ENCODE results near the gene TTLL1.

The TTLL1 gene

DNA sequence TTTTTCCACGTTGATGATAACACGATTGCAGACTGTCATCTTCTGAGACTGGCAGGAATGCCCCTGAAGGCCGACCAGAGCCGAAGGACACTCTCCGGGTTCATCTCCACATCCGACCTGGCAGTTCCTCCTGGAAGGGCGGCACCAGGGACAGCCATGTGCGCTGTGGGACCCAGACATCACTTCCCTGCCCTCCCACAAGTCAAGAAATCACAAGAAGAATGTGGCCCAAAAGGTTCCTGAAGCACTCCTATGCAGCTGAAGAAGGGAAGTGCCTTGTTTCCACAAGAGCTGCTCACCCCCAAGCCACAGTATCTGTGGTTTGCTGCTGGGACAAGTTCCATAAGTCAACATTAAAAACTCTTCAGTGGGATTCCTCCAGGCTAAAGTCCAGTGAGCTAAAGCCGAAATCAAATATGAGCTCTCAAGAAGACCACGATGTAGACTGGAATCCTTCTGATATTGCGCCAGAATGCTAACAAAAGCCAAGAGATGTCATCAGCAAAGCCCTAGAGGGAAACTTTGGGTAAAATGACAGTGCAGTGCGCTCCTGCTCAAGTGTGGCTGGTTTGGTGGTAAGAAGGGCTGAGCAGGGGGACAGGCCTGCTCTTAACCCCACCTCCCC, 95.4 kb downstream of the TTLL1 start:
- peak; percentile 60 for DNase-seq (ENCODE audit: low spot score)

DNA sequence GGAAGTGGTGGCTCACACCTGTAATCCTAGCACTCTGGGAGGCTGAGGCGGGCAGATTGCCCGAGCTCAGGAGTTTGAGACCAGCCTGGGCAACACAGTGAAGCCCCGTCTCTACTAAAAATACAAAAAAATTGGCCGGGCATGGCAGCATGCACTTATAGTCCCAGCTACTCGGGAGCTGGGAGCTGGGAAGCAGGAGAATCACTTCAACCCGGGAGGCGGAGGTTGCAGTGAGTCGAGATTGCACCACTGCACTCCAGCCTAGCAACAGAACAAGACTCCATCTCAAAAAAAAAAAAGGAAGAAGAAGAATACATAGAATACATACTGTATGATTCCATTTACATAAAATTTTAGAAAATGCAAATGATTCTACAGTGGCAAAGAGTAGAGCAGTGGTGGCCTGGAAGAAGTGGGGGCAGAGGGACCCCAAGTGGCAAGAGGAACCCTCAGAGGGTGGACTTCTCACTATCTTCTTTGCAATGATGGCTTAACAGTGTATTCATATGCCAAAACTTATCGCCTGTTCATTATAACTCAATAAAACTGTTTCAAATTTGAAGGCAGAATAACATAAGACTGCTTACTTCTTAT, 96.2 kb downstream of the TTLL1 start:
- DNase-seq (ENCODE audit: low spot score), result no peak

DNA sequence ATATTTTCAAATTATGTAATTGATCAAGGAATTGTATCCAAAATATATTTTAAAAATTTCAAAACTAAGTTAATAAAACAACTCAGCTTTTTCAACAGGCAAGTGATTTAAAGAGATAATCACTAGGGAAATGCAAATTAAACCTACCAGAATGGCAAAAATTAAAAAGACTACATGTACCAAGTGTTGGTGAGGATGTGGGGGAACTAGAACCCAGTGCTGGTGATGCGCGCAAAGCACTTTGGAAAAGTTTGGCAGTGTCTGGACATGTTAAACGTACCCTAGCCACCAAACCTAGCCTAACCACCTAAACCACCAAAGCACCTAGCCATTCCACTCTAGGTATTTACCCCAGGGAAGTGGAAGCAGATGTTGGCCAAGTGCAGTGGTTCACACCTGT, 97.1 kb downstream of the TTLL1 start:
- no peak for DNase-seq (ENCODE audit: low spot score)

DNA sequence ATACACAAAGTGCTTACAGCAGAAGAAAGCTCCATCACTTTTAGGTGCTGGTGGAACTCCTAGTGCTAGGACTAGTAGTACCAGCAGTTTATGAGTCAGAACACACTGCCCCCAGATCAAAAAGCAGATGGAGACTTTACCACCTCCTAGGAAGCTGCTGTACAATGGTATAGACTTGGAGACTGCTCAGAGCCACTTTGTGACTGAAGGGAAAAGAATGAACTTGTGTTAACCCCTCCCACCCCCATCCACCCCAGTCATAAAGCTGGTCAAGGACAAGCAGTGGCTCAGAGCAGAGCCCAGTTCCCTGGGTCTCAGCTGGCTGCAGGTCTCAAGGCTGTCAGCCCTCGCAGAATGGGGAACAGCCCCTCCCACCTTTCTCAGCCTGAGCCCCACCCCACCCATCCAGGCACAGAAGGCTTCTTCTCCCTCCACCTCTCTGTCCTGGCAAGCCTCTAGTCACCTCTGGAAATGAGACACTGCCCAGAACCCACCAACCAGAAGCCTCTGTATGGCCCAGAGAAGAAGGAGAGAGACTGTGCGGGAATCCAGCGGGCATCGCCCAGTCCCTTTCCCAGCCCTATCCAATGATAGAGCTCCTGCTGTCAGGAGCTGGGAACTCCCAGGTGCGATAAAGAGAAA, 98.1 kb downstream of the TTLL1 start:
- DNase-seq (ENCODE audit: low spot score), result peak; percentile 59

DNA sequence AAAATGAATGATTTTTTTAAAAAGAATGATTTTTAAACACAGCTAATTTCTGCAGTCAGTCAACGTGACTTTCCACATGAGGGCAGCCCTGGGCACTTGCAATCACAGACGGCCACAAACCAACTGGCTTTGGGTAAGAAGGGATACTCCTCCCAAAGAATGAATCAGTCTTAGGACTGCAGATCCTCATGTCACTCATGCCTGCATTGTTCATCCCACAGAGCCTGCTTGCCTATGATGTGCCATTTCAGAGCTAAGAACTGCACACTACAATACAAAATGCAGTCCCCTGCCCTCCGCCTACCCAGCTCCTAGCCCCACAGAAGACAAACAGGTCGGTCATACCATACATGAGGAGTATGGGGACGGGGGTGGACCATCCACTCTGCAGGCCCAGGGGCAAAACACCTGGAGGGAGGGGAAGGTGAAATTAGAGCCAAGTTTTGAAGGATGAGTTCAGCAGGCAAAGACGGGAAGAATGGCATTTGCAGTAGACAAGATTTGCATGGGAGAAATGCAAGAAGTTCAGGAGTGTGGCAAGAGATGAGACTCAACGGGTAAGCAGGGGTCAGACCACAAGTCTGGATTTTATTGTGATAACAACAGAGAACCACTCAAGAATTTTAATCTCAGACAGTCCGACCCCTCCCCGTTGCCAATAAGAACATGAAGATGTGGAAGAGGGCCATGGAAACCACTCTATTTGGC, 98.9 kb downstream of the TTLL1 start:
- DNase-seq (ENCODE audit: low spot score), result peak; percentile 87

Data from GM03348 (cell line).